Mammary epithelial cell (primary cell): ENCODE results near the gene TBXA2R.

Experiments
- CTCF ChIP-seq, 2 donors: IDR thresholded peaks in 1 of 2; conservative IDR thresholded peaks in 1 of 2; 2 replicates each; pipeline ENCODE4 v1.5.1; 2011 to 2012; ENCODE audit warnings: inconsistent platforms in 2 of 2, low read length in 2 of 2, mild to moderate bottlenecking in 2 of 2, control low read depth in 1 of 2, low read depth in 1 of 2; ENCODE audit not compliant: insufficient read depth in 1 of 2; ENCODE audit errors: extremely low read depth in 1 of 2
- EZH2 ChIP-seq: IDR thresholded peaks from 2 replicates; pipeline ENCODE4 v1.6.1; 2012; ENCODE audit warnings: low read length, inconsistent platforms, borderline replicate concordance

- TF ChIP-seq CTCF (conservative IDR thresholded peaks at IDR 0.05 in 1 of 2, IDR thresholded peaks at IDR 0.05 in 1 of 2; ENCODE audit: extremely low read depth in 1 of 2, insufficient read depth in 1 of 2, low read depth in 1 of 2, low read length in 2 of 2) = no peak
- no peak for TF ChIP-seq EZH2
Measured at GRCh38 chr19:3555653-3556422, 50.8 kb downstream of the TBXA2R start.
